Stimulated activated CD4-positive, alpha-beta T cell treated with anti-CD3 and anti-CD28 coated beads, Interleukin-1b, Interleukin-23, amount 100 ng/mL, for 48 hours (primary cell): ENCODE data around the gene PASD1.
"Not testable (repeated sequence)": the region's sequence is repeated elsewhere in the genome, so short reads cannot be mapped to it uniquely, and the experiment has no call there.

Source experiments
- DNase-seq: peaks from one replicate; pipeline ENCODE4 v3.0.0-alpha.2; 2020

PASD1 gene

GRCh38 chrX:151563449-151563848 lies at the start of gene PASD1:
Gene PASD1 (plus strand): TSS chrX:151563675. CDS start chrX:151601554, 37,879 bp downstream.
- no peak for DNase-seq

- no peak for DNase-seq
Measured at GRCh38 chrX:151515237-151515636, 48.2 kb upstream of the PASD1 start.

GRCh38 chrX:151516538-151517187 lies 46.8 kb upstream of the PASD1 start:
- no peak for DNase-seq

GRCh38 chrX:151517421-151517820 lies 46.1 kb upstream of the PASD1 start:
- no peak for DNase-seq

- DNase-seq, result no peak
Measured at GRCh38 chrX:151523351-151523750, 40.1 kb upstream of the PASD1 start.

GRCh38 chrX:151536571-151536970 lies 26.9 kb upstream of the PASD1 start:
- DNase-seq, result no peak

GRCh38 chrX:151537572-151537971 lies 25.9 kb upstream of the PASD1 start:
- DNase-seq, result no peak

GRCh38 chrX:151538190-151539122 lies 25.0 kb upstream of the PASD1 start:
- DNase-seq, result no peak

GRCh38 chrX:151543706-151544105 lies 19.8 kb upstream of the PASD1 start:
- no peak for DNase-seq

- DNase-seq, result not testable (repeated sequence)
Measured at GRCh38 chrX:151546226-151546625, 17.2 kb upstream of the PASD1 start.

- DNase-seq, result not testable (repeated sequence)
Measured at GRCh38 chrX:151551176-151551575, 12.3 kb upstream of the PASD1 start.

- no peak for DNase-seq
Measured at GRCh38 chrX:151552743-151553142, 10.7 kb upstream of the PASD1 start.

GRCh38 chrX:151555301-151555700 lies 8.2 kb upstream of the PASD1 start:
- not testable (repeated sequence) for DNase-seq

- DNase-seq, result not testable (repeated sequence)
Measured at GRCh38 chrX:151562485-151562884, 990 bp upstream of the PASD1 start.

GRCh38 chrX:151563003-151563402 lies 472 bp upstream of the PASD1 start:
- not testable (repeated sequence) for DNase-seq

- no peak for DNase-seq
Measured at GRCh38 chrX:151564035-151564434, 560 bp downstream of the PASD1 start.

- not testable (repeated sequence) for DNase-seq
Measured at GRCh38 chrX:151566872-151567271, 3.4 kb downstream of the PASD1 start.

GRCh38 chrX:151570561-151570960 lies 7.1 kb downstream of the PASD1 start:
- no peak for DNase-seq

- DNase-seq, result not testable (repeated sequence)
Measured at GRCh38 chrX:151593384-151593783, 29.9 kb downstream of the PASD1 start.

GRCh38 chrX:151596282-151596681 lies 32.8 kb downstream of the PASD1 start:
- DNase-seq, result no peak

- DNase-seq, result no peak
Measured at GRCh38 chrX:151604931-151605330, 41.5 kb downstream of the PASD1 start.

- DNase-seq, result no peak
Measured at GRCh38 chrX:151609222-151609621, 45.7 kb downstream of the PASD1 start.

- no peak for DNase-seq
Measured at GRCh38 chrX:151621422-151621821, 57.9 kb downstream of the PASD1 start.

- no peak for DNase-seq
Measured at GRCh38 chrX:151624677-151625076, 61.2 kb downstream of the PASD1 start.
